PC-9 (cell line): ENCODE measurements around the gene CTDP1.

Experiments used
- EZH2 ChIP-seq: fragments of 200-600 bp; sonication (generic); IDR thresholded peaks from 2 replicates; pipeline ENCODE4 v1.8.0; 2017; ENCODE audit warnings: antibody characterized with exemption, low read depth
- TF ChIP-seq, protein P1 (sequence below): fragments of 200-600 bp; sonication (generic); conservative IDR thresholded peaks from 2 replicates; pipeline ENCODE4 v1.6.1; 2017; ENCODE audit warnings: mixed run types, antibody characterized with exemption, mild to moderate bottlenecking, moderate library complexity

DNA sequence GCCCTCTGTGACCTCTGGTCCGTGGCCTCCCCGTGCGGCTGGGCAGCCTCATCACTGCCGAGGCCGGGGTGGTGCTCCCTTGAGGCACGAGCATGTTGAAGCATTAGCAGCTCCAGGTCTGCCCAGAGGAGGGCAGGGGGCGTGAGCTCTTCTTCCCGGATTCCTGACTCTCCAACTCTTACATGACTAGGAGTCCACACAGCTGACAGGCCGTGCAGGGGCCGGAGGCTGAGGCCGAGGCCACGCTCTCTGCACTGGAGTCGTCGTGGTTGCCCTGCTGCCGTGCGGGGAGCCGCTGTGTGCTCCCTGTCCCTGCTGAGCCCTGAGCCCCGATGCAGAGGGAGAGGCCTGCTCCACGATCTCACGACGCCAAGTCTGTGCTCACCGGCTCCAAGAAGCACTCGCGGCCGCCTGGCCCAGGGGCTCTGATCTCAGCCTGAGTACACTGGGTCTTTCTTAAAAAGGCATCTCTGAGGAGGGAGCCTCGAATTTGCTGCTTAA lies 98.7 kb downstream of the CTDP1 start:
- TF ChIP-seq, protein P1, sequence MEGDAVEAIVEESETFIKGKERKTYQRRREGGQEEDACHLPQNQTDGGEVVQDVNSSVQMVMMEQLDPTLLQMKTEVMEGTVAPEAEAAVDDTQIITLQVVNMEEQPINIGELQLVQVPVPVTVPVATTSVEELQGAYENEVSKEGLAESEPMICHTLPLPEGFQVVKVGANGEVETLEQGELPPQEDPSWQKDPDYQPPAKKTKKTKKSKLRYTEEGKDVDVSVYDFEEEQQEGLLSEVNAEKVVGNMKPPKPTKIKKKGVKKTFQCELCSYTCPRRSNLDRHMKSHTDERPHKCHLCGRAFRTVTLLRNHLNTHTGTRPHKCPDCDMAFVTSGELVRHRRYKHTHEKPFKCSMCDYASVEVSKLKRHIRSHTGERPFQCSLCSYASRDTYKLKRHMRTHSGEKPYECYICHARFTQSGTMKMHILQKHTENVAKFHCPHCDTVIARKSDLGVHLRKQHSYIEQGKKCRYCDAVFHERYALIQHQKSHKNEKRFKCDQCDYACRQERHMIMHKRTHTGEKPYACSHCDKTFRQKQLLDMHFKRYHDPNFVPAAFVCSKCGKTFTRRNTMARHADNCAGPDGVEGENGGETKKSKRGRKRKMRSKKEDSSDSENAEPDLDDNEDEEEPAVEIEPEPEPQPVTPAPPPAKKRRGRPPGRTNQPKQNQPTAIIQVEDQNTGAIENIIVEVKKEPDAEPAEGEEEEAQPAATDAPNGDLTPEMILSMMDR: no peak
- no peak for TF ChIP-seq EZH2
